SK-N-SH (cell line): ENCODE data around the gene RLF. TPM values are rescaled to one million over a fixed set of nuclear protein-coding genes. Genes with fewer than 3 reads are reported as not detected.

Source experiments
- CTCF ChIA-PET: fragments of 300-600, 350-600 bp; formaldehyde crosslinking; extraction: SDS; loops from one replicate; lab custom pipeline; 2021; lab: Yijun Ruan, JAX
- POLR2A ChIA-PET: fragments of 350-600 bp; sonication (Branson Sonifier 250); formaldehyde crosslinking; extraction: SDS; loops from one replicate; lab custom pipeline; 2020; ENCODE audit warnings: antibody characterized with exemption, inconsistent platforms; lab: Yijun Ruan, JAX
- DNase-seq: peaks from one replicate; pipeline ENCODE4 v3.0.0; 2012
- H2AFZ ChIP-seq: fragments of 200-600 bp; sonication (generic); 2 replicates; pipeline ENCODE4 v1.8.1; 2016; ENCODE audit warnings: antibody characterized with exemption, mild to moderate bottlenecking, low read depth
- H3F3A ChIP-seq: fragments of 200-600 bp; sonication (generic); replicated peaks from 2 replicates; pipeline ENCODE3; 2016; ENCODE audit warnings: antibody characterized with exemption, mild to moderate bottlenecking; ENCODE audit not compliant: insufficient read depth
- H3K27ac ChIP-seq, 2 experiments: fragments of 200-500 bp in 1 of 2; fragments of 200-600 bp in 1 of 2; sonication (Bioruptor generic) in 1 of 2; sonication (generic), shearing (Covaris generic) in 1 of 2; 2 replicates each; pipeline versions ENCODE4 v1.5.1 to v1.6.1; 2014 to 2016; ENCODE audit warnings: low read depth in 2 of 2, inconsistent platforms in 1 of 2, low read length in 1 of 2, mild to moderate bottlenecking in 1 of 2, mixed read lengths in 1 of 2
- H3K27me3 ChIP-seq: fragments of 200-600 bp; sonication (generic), shearing (Covaris generic); 2 replicates; pipeline ENCODE4 v1.6.1; 2016; ENCODE audit warnings: mixed run types; ENCODE audit not compliant: insufficient read depth
- H3K36me3 ChIP-seq, 2 experiments: fragments of 200-500 bp in 1 of 2; fragments of 200-600 bp in 1 of 2; sonication (Bioruptor generic) in 1 of 2; sonication (generic) in 1 of 2; replicated peaks in 1 of 2; 2 replicates each; pipeline versions ENCODE3 to v1.5.1; 2014 to 2016; ENCODE audit warnings: low read length in 1 of 2, mild to moderate bottlenecking in 1 of 2; ENCODE audit not compliant: insufficient read depth in 2 of 2, control insufficient read depth in 1 of 2
- H3K4me1 ChIP-seq, 2 experiments: fragments of 200-500 bp in 1 of 2; fragments of 200-600 bp in 1 of 2; sonication (Bioruptor generic) in 1 of 2; sonication (generic), shearing (Covaris generic) in 1 of 2; 2 replicates each; pipeline versions ENCODE4 v1.5.1 to v1.6.1; 2014 to 2016; ENCODE audit warnings: low read depth in 1 of 2, low read length in 1 of 2, mixed run types in 1 of 2; ENCODE audit not compliant: insufficient read depth in 2 of 2, control insufficient read depth in 1 of 2
- H3K4me2 ChIP-seq: fragments of 200-600 bp; sonication (generic), shearing (Covaris generic); 2 replicates; pipeline ENCODE4 v1.6.1; 2017; ENCODE audit warnings: mixed run types
- H3K4me3 ChIP-seq, 2 experiments: fragments of 200-500 bp in 1 of 2; fragments of 200-600 bp in 1 of 2; sonication (Bioruptor generic) in 1 of 2; sonication (generic), shearing (Covaris generic) in 1 of 2; 2 replicates each; pipeline versions ENCODE4 v1.5.1 to v1.8.1; 2014 to 2016; ENCODE audit warnings: low read depth in 2 of 2, inconsistent platforms in 1 of 2, low read length in 1 of 2, mild to moderate bottlenecking in 1 of 2, mixed read lengths in 1 of 2, moderate library complexity in 1 of 2
- H3K79me2 ChIP-seq: fragments of 200-600 bp; sonication (generic); 2 replicates; pipeline ENCODE4 v1.8.1; 2017; ENCODE audit warnings: mild to moderate bottlenecking; ENCODE audit not compliant: insufficient read depth
- H3K9ac ChIP-seq: fragments of 200-600 bp; sonication (generic); 2 replicates; pipeline ENCODE4 v1.6.1; 2017; ENCODE audit warnings: mixed run types
- H3K9me2 ChIP-seq: fragments of 200-600 bp; sonication (generic); 2 replicates; pipeline ENCODE4 v1.6.1; 2017; ENCODE audit warnings: mixed run types
- H3K9me3 ChIP-seq: fragments of 200-600 bp; sonication (generic); 2 replicates; pipeline ENCODE4 v1.6.1; 2017; ENCODE audit warnings: mixed run types, mild to moderate bottlenecking, moderate library complexity
- H4K20me1 ChIP-seq: fragments of 200-600 bp; sonication (generic); 2 replicates; pipeline ENCODE4 v1.6.1; 2017; ENCODE audit warnings: mild to moderate bottlenecking, mixed run types; ENCODE audit not compliant: insufficient read depth
- FOSL2 ChIP-seq: IDR thresholded peaks from 2 replicates; pipeline ENCODE4 v1.4.0; 2012; ENCODE audit warnings: low read depth, mild to moderate bottlenecking, moderate library complexity, borderline replicate concordance
- FOXJ3 ChIP-seq: sonication (generic); formaldehyde crosslinking; IDR thresholded peaks from 2 replicates; pipeline ENCODE4 v1.5.1; 2020; ENCODE audit warnings: mild to moderate bottlenecking, missing genetic modification reagents
- JUND ChIP-seq: IDR thresholded peaks from 2 replicates; pipeline ENCODE4 v1.4.0; 2012
- NRF1 ChIP-seq: IDR thresholded peaks from 2 replicates; pipeline ENCODE4 v1.6.1; 2012; ENCODE audit warnings: low read depth, mild to moderate bottlenecking, low read length
- RAD21 ChIP-seq: IDR thresholded peaks from 2 replicates; pipeline ENCODE4 v1.6.1; 2012; ENCODE audit warnings: mild to moderate bottlenecking, low read length
- RCOR1 ChIP-seq: fragments of 150-350 bp; IDR thresholded peaks from 2 replicates; pipeline ENCODE4 v1.6.1; 2017; ENCODE audit warnings: antibody characterized with exemption, low read length
- SIN3A ChIP-seq: IDR thresholded peaks from 2 replicates; pipeline ENCODE4 v1.6.1; 2012; ENCODE audit warnings: low read depth, mild to moderate bottlenecking, low read length, moderate library complexity, borderline replicate concordance
- TAF1 ChIP-seq: IDR thresholded peaks from 2 replicates; pipeline ENCODE4 v1.6.1; 2012; ENCODE audit warnings: low read depth, mild to moderate bottlenecking, low read length, moderate library complexity, borderline replicate concordance
- TEAD4 ChIP-seq: IDR thresholded peaks from 2 replicates; pipeline ENCODE4 v1.4.0; 2012; ENCODE audit warnings: mild to moderate bottlenecking, borderline replicate concordance; ENCODE audit not compliant: insufficient read depth
- polyA plus RNA-seq, 3 experiments: library from polyadenylated mRNA; depleted of rRNA; stranded (reverse); fragments of >200 nt; gene quantifications; 2 replicates each; pipeline ENCODE4 v1.2.3, GENCODE V29; 2012
- TF ChIP-seq, protein P1 (sequence below): IDR thresholded peaks from 2 replicates; pipeline ENCODE4; 2012
- TF ChIP-seq, protein P2 (sequence below): IDR thresholded peaks from 2 replicates; pipeline ENCODE4 v1.6.1; 2012; ENCODE audit warnings: mild to moderate bottlenecking, low read depth, low read length, moderate library complexity

RLF gene
- polyA plus RNA-seq, 1 of the 3 experiments (the other 2 are of a cell fraction) = 2.3 TPM

DNA sequence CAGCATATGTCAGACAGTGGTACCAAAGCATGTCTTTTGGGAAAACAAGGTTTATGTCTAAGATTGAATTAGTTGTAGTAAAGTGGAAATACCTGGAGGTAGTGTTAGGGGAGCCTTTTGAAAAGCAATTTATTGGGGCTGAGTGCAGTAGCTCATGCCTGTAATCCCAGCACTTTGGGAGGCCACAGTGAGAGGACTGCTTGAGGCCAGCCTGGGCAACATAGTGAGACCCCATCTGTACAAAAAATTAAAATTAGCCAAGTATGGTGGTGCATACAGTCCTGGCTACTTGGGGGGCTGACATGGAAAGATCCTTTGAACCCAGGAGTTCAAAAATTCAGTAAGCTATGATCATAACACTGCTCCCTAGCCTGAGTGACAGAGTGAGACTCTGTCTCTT lies 104.1 kb downstream of the RLF start (continued):
- TF ChIP-seq, protein P1, sequence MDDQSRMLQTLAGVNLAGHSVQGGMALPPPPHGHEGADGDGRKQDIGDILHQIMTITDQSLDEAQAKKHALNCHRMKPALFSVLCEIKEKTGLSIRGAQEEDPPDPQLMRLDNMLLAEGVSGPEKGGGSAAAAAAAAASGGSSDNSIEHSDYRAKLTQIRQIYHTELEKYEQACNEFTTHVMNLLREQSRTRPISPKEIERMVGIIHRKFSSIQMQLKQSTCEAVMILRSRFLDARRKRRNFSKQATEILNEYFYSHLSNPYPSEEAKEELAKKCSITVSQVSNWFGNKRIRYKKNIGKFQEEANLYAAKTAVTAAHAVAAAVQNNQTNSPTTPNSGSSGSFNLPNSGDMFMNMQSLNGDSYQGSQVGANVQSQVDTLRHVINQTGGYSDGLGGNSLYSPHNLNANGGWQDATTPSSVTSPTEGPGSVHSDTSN = no peak
- TF ChIP-seq RAD21 (no peak), JUND (no peak)

DNA sequence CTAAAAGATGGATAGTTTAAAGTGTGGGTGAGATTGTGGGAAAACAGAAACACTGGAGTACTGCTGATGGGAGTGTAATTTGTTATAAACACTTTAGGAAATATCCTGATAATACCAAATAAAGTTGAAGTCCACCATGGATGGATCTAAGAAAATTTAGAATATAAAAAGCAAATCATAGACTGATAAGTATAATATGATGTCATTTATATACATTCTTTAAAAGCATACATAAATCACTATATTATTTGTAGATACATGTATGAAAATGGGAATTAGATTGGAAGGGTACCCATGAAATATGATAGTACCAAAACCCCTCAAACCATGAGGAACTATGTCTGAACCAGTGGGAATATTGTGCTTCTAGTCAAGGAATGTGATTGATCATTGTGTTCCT lies 104.7 kb downstream of the RLF start:
- POLR2A ChIA-PET = no interaction called here
- Histone ChIP-seq H3K9me2 (no peaks in the 10 kb centered on the region), H3F3A (peaks cover 28% of the 10 kb centered on the region), H3K9me3 (no peaks in the 10 kb centered on the region), H3K4me3 (no peak overlapping the region), H3K79me2 (peaks cover 59% of the 10 kb centered on the region), H3K4me1 (no peaks in the 10 kb centered on the region; a peak in 2 of 4 replicates)
- no peak for TF ChIP-seq FOXJ3 (CRISPR knock-in tag)
- no peak for TF ChIP-seq TEAD4
- TF ChIP-seq TAF1 = no peak
- TF ChIP-seq SIN3A = no peak
- no peak for TF ChIP-seq RAD21
- no peak for TF ChIP-seq FOSL2
- TF ChIP-seq RCOR1 = no peak
- TF ChIP-seq, protein P2, sequence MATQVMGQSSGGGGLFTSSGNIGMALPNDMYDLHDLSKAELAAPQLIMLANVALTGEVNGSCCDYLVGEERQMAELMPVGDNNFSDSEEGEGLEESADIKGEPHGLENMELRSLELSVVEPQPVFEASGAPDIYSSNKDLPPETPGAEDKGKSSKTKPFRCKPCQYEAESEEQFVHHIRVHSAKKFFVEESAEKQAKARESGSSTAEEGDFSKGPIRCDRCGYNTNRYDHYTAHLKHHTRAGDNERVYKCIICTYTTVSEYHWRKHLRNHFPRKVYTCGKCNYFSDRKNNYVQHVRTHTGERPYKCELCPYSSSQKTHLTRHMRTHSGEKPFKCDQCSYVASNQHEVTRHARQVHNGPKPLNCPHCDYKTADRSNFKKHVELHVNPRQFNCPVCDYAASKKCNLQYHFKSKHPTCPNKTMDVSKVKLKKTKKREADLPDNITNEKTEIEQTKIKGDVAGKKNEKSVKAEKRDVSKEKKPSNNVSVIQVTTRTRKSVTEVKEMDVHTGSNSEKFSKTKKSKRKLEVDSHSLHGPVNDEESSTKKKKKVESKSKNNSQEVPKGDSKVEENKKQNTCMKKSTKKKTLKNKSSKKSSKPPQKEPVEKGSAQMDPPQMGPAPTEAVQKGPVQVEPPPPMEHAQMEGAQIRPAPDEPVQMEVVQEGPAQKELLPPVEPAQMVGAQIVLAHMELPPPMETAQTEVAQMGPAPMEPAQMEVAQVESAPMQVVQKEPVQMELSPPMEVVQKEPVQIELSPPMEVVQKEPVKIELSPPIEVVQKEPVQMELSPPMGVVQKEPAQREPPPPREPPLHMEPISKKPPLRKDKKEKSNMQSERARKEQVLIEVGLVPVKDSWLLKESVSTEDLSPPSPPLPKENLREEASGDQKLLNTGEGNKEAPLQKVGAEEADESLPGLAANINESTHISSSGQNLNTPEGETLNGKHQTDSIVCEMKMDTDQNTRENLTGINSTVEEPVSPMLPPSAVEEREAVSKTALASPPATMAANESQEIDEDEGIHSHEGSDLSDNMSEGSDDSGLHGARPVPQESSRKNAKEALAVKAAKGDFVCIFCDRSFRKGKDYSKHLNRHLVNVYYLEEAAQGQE = no peak
- no peak for TF ChIP-seq NRF1
- TF ChIP-seq, all 33 proteins: peak for 0
- Histone ChIP-seq H3K36me3 (peaks cover 54 to 62% of the 10 kb centered on the region in 2 experiments), H3K27ac (peak overlapping the region in 1 of 2 experiments; percentile 99; a peak in 2 of 4 replicates), H3K4me2 (no peak overlapping the region), H4K20me1 (0 out of 2 replicates have a peak, but pooled peaks cover 4% of the 10 kb centered on the region), H3K9ac (no peak overlapping the region), H3K27me3 (no peaks in the 10 kb centered on the region), H2AFZ (no peak overlapping the region)
- CTCF ChIA-PET = interaction anchor here (0.6 to 1.4 kb wide), 3 partner anchors 73 to 713 kb away, joined by 3 read pairs; no protein-coding TSS in a partner anchor
- DNase-seq = no peak
